Breast epithelium (tissue), 4 donors: ENCODE measurements around the gene MPPED2. TPM values are rescaled to one million over a fixed set of nuclear protein-coding genes. Genes with fewer than 3 reads are reported as not detected.

Source experiments
- DNase-seq, 2 donors: peaks; one replicate each; pipeline ENCODE4 v3.0.0-alpha.2; 2019; ENCODE audit warnings: low spot score in 2 of 2
- H3K27ac ChIP-seq, 2 donors: fragments of 200-600 bp; sonication (generic) in 1 of 2; one replicate each; pipeline ENCODE4 v1.5.1; 2016 to 2019; ENCODE audit warnings: mild to moderate bottlenecking in 1 of 2
- H3K27me3 ChIP-seq, 2 donors: fragments of 200-600 bp; sonication (generic) in 1 of 2; one replicate each; pipeline versions ENCODE4 v1.5.1 to v1.6.0; 2017 to 2019; ENCODE audit warnings: control low read depth in 1 of 2, mild to moderate bottlenecking in 1 of 2
- H3K36me3 ChIP-seq: fragments of 200-600 bp; one replicate; pipeline ENCODE4 v1.5.1; 2019
- H3K4me1 ChIP-seq, 2 donors: fragments of 200-600 bp; sonication (generic); one replicate each; pipeline ENCODE4 v1.5.1; 2016 to 2019; ENCODE audit warnings: control low read depth in 1 of 2
- H3K4me3 ChIP-seq, 3 donors: fragments of 200-600 bp; sonication (generic); 1 replicate in 2 of 3; 2 replicates in 1 of 3; pipeline ENCODE4 v1.5.1; 2016 to 2019; ENCODE audit warnings: mild to moderate bottlenecking in 3 of 3, moderate library complexity in 2 of 3
- H3K9me3 ChIP-seq, 2 donors: fragments of 200-600 bp; sonication (generic) in 1 of 2; one replicate each; pipeline ENCODE4 v1.5.1; 2016 to 2019; ENCODE audit warnings: control low read depth in 1 of 2
- CTCF ChIP-seq, 3 donors: fragments of 450-650 bp; IDR thresholded peaks; one replicate each; pipeline ENCODE4 v1.5.1; 2016 to 2017; ENCODE audit warnings: antibody characterized with exemption in 3 of 3, mild to moderate bottlenecking in 3 of 3, moderate library complexity in 3 of 3
- POLR2A ChIP-seq: fragments of 450-650 bp; IDR thresholded peaks from one replicate; pipeline ENCODE4 v1.6.1; 2016; ENCODE audit warnings: antibody characterized with exemption, mild to moderate bottlenecking, moderate library complexity
- POLR2AphosphoS5 ChIP-seq, 3 donors: sonication (generic); formaldehyde crosslinking; IDR thresholded peaks; one replicate each; pipeline ENCODE4 v1.6.1; 2017; ENCODE audit warnings: antibody characterized with exemption in 3 of 3
- intact Hi-C: fragments of 100-400 bp; cut with DNase I; formaldehyde crosslinking; loops from one replicate; pipeline ENCODE4 v1.15.1; 2023; ENCODE audit warnings: low total_unique reads
- total RNA-seq, 3 donors: library from RNA; depleted of rRNA; stranded (reverse); fragments of >200 nt; gene quantifications; one replicate each; pipeline ENCODE4 v1.1.0, GENCODE V29; 2016

Gene MPPED2
- total RNA-seq, 3 donors from 2014 or later: 8.5 to 22.7 (median 9.8) TPM

GRCh38 chr11:30388957-30389356 lies 197.2 kb downstream of the MPPED2 start:
- no peak overlapping the region for H3K27ac ChIP-seq
- H3K4me1 ChIP-seq: no peaks in the 10 kb centered on the region
- no peaks in the 10 kb centered on the region for H3K27me3 ChIP-seq
- H3K36me3 ChIP-seq: no peaks in the 10 kb centered on the region
- H3K9me3 ChIP-seq: no peaks in the 10 kb centered on the region
- no peak for TF ChIP-seq CTCF (IDR thresholded peaks at IDR 0.05)
- TF ChIP-seq POLR2A: no peak
- TF ChIP-seq POLR2AphosphoS5 (IDR thresholded peaks at IDR 0.05): no peak
- intact Hi-C loops: no loop called here
- no peak for DNase-seq
- H3K4me3 ChIP-seq: no peak overlapping the region

GRCh38 chr11:30387891-30388861 lies 198.0 kb downstream of the MPPED2 start:
- no peak overlapping the region for H3K4me3 ChIP-seq
- no peak for DNase-seq
- H3K27me3 ChIP-seq: no peaks in the 10 kb centered on the region
- H3K36me3 ChIP-seq: no peaks in the 10 kb centered on the region
- no peaks in the 10 kb centered on the region for H3K4me1 ChIP-seq
- TF ChIP-seq CTCF (IDR thresholded peaks at IDR 0.05): no peak
- no peak for TF ChIP-seq POLR2AphosphoS5 (IDR thresholded peaks at IDR 0.05)
- TF ChIP-seq POLR2A: no peak
- no peak overlapping the region for H3K27ac ChIP-seq
- intact Hi-C loops: no loop called here
- H3K9me3 ChIP-seq: no peaks in the 10 kb centered on the region

- TF ChIP-seq CTCF (IDR thresholded peaks at IDR 0.05) (no peak), POLR2A (no peak), POLR2AphosphoS5 (IDR thresholded peaks at IDR 0.05) (no peak)
- no peaks in the 10 kb centered on the region for H3K9me3 ChIP-seq
- H3K4me1 ChIP-seq: no peaks in the 10 kb centered on the region
- no peak overlapping the region for H3K27ac ChIP-seq
- DNase-seq: no peak
- no peak overlapping the region for H3K4me3 ChIP-seq
- intact Hi-C loops: no loop called here
- no peaks in the 10 kb centered on the region for H3K36me3 ChIP-seq
- no peaks in the 10 kb centered on the region for H3K27me3 ChIP-seq
Observed at GRCh38 chr11:30381879-30382278, 204.3 kb downstream of the MPPED2 start.

GRCh38 chr11:30380846-30381245 lies 205.3 kb downstream of the MPPED2 start:
- H3K36me3 ChIP-seq: no peaks in the 10 kb centered on the region
- no peaks in the 10 kb centered on the region for H3K4me1 ChIP-seq
- H3K27ac ChIP-seq: no peak overlapping the region
- H3K4me3 ChIP-seq: no peak overlapping the region
- TF ChIP-seq CTCF (IDR thresholded peaks at IDR 0.05): no peak
- no peak for TF ChIP-seq POLR2AphosphoS5 (IDR thresholded peaks at IDR 0.05)
- TF ChIP-seq POLR2A: no peak
- H3K9me3 ChIP-seq: no peaks in the 10 kb centered on the region
- intact Hi-C loops: no loop called here
- H3K27me3 ChIP-seq: no peaks in the 10 kb centered on the region
- no peak for DNase-seq

- TF ChIP-seq POLR2AphosphoS5 (IDR thresholded peaks at IDR 0.05) (no peak), POLR2A (no peak), CTCF (IDR thresholded peaks at IDR 0.05) (no peak)
- intact Hi-C loops: no loop called here
- H3K27me3 ChIP-seq: no peaks in the 10 kb centered on the region
- no peaks in the 10 kb centered on the region for H3K4me1 ChIP-seq
- no peak overlapping the region for H3K27ac ChIP-seq
- no peaks in the 10 kb centered on the region for H3K9me3 ChIP-seq
- H3K36me3 ChIP-seq: no peaks in the 10 kb centered on the region
- no peak for DNase-seq
- H3K4me3 ChIP-seq: no peak overlapping the region
Observed at GRCh38 chr11:30377347-30377746, 208.8 kb downstream of the MPPED2 start.
